MM.1S (cell line): Measurements from ENCODE around the gene PKD2L1.

ENCODE experiments used
- CTCF ChIP-seq: fragments of 300-600 bp; sonication (generic); IDR thresholded peaks from 2 replicates; pipeline ENCODE4 v1.5.1; 2016; ENCODE audit warnings: antibody characterized with exemption, low read length, mixed read lengths
- EZH2 ChIP-seq: fragments of 300-600 bp; sonication (generic); optimal IDR thresholded peaks from 2 replicates; pipeline ENCODE3; 2017; ENCODE audit warnings: low read depth, mild to moderate bottlenecking, antibody characterized with exemption, low read length, mixed read lengths

DNA sequence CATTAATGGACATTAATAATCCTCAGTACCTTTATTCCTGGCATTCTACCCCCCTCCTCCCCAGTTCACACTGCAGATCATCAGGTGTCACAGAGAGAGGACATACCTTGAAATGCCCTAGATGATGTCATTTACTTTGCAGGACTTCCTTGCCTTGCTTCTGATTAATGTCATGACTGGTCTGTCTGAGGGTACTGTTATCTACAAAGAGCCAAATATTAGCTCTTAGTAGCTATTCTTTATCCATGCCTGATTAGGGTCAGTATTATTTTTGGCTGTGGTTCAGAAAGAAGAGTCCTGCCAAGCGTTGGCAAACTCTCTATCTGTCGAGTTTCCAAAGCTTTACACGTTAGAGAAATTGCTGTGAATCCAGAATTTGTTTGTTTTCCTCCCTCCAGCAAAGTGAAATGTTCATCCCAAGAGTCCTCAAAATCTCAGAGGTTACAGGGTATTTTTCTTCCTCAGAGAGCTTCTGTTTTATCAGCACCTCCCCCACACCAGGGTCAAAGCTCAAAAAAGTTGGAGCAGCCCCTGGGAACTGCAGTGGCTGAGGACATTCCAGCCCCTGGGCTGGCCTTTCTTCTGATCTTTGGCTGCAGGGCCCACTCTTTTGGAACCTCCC lies 29.6 kb upstream of the PKD2L1 start:
- TF ChIP-seq EZH2 (no peak), CTCF (no peak)
